GM21367 (cell line): ENCODE results near the gene SLC4A1AP.
"Not testable (repeated sequence)": the region's sequence is repeated elsewhere in the genome, so short reads cannot be mapped to it uniquely, and the experiment has no call there.

ENCODE experiments used
- ATAC-seq: cut with Tn5 transposase; IDR thresholded peaks from one replicate; pipeline ENCODE4 v1.9.1; 2021; ENCODE audit not compliant: unreplicated experiment

The SLC4A1AP gene

DNA sequence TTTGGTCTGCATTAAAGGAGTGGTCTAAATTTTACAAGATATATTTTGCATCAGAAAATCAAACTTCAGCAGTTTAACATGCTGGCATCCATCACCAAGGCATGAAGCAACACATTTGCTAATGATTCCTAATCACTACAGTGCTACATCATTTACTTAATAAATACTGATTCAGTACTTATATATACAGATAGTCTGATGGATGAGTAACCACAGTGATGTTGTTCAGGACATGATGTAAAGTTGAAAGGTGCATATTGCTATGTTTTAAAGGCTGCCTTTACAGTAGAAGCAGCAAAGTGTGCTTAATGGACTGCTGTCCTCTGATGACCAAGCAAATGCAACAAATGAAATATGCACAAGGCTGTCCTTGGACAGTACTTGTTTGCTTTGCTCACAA, 11.3 kb upstream of the SLC4A1AP start:
- ATAC-seq, result no peak

DNA sequence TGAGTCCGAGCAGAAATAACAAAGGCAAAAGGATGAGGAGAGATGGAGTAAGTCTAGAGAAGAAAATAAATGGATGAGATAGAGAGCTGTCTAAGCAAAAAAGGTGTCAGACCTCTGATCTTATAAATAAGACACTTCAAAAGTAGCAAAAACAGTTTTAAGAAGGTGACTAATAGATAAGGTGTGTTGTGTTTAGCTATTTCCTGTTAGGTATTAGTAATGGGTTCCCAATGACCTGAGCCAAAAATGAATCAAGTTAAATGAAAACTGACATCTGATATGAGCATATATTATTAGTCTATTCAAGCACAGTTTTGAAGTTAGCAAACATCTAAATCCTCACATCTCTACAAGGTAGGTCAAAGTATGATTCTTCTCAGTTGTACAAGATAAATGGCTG, 10.9 kb upstream of the SLC4A1AP start:
- no peak for ATAC-seq

DNA sequence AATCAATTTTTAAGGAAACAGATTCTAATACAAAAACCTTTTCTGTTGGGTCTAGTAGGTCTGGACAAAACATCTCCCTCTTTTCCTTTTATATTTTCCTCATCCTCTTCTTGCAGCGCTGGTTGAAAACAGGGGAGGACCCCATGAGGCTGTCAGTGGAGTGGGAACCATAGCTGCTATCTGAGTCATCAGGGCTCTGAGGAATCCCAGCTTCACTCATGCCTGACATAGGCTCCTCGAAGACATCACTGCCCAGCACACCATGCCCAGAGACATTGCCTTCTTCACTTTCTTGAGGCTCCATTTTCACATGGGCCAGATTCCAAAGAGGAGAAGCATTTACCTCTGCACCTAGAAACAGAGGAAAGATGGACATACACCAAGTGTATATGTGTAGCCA, 10.3 kb upstream of the SLC4A1AP start:
- no peak for ATAC-seq

DNA sequence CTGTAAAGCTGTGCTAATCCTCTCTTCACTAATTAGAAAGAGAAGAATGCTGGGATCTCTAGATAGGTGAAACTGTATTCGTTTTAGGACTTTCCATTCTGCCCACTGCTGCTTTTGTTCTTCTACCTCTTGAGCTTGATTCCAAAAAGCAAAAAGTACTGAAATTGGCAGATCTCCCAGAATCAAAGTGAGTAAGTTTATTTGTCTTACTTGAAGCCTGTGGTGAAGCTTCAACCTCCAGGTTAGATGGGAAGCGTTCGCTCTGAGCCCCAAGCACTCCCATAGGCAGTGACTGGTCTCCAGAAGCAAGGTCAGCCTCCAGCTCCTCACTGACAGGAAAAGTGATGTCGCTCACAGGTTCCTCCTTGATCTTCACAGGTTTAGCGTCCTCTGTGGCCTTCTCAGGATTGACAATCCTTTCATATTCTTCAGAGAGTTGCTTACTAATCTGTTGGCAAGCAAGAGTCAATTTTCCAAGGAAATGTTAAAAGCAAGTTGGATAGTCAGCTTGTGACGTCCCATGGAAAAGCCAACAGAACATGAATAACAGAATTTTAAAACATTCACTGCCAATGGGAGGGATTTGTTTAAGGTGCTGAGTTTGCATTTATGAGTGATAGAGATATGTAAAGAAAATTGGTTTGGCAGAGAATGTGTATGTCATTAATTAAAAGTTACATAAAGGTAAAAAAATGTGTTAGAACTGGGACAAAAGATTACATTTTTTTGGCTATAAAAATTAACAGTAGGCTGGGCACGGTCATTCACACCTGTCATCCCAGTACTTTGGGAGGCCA, 8.3 kb upstream of the SLC4A1AP start:
- ATAC-seq, result no peak

DNA sequence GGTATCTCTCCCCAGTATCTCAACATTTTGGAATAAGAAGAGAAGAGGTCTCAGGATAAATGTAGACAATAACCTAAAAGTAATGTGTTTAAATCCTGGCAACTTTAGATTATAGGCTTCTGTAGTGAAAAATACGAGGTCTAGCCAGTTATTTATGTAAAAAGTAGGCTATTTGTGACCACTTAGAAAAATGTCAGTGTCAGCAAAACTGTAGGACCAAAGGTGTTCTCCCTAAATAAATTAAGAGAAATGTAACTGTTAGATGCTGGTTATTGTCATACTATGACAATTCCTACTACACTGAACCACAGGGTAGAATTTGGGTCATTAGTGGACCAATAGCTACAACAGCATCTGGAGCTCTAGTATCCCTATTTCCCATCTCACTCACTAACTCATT, 2.3 kb upstream of the SLC4A1AP start:
- no peak for ATAC-seq

DNA sequence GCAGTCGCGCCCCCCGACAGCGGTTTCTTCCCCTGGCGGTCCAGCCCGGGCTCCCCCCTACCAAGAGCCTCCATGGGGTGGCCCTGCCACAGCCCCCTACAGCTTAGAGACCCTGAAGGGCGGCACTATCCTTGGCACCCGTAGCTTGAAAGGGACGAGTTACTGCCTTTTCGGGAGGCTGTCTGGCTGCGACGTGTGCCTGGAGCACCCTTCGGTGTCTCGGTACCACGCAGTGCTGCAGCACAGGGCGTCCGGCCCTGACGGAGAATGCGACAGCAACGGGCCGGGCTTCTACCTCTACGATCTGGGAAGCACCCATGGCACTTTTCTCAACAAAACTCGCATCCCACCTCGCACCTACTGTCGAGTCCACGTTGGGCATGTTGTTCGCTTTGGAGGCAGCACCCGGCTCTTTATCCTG, 475 bp downstream of the SLC4A1AP start:
- no peak for ATAC-seq

DNA sequence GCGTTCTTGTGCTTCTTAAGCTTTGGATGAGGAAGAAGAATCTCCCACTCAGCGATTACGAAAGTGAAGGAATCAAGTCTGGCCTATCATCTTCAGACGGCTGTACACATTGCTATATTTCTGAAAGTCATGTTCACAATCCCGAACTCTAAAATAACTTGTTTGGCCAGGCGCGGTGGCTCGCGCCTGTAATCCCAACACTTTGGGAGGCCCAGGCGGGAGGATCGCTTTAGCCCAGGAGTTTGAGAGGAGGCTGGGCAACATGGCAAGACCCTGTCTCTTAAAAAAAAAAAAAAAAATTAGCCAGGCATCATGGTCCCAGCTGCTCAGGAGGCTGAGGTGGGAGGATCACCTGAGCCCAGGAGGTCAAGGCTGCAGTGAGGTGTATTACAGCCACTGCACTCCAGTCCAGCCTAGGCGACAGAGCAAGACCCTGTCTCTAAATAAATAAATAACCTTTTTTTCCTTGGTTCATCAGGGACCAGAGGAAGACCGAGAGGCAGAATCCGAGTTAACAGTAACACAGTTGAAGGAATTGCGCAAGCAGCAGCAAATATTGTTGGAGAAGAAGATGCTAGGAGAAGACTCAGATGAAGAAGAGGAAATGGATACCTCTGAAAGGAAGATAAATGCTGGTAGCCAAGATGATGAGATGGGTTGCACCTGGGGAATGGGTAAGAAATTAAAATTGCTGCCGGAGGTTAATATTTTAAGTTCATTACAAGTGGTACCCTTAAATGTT, 1.1 kb downstream of the SLC4A1AP start:
- ATAC-seq, result no peak

DNA sequence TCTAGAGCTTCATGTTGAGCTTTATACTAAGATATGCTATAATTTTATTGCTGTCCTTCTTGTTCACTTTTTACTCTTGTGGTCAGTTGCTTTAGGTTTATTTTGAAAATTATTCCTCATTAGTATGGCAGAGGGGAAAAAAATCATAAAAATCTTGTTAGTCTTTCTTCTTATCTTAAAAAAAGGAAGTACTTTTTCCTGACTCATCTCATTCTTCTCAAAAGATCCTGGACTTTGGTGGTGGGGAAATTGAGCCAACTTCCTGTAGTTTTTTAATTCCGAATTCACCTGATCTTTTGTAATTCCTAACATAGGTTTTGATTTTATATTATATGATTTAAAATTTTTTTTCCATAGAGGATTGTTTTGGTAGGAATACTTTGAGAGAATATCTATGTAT, 3.8 kb downstream of the SLC4A1AP start:
- no peak for ATAC-seq

DNA sequence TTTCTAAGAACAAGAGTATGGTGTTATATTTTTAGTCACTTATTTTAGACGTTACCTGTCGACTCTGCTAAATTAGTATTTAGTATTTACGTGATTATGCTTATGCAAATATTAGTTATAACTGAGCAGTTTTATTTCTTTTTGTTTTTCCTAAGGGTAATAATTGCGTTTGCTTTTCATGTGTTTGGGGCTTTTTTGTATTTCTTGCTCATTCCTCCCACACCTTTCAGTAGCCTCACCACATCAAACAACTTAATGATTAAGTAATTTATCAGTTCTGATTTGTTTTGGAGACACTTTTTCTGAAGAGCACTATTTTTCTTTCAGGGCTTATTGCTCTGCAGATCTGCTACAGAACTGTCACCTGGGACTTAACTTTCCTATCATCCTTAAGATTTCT, 7.5 kb downstream of the SLC4A1AP start:
- no peak for ATAC-seq

DNA sequence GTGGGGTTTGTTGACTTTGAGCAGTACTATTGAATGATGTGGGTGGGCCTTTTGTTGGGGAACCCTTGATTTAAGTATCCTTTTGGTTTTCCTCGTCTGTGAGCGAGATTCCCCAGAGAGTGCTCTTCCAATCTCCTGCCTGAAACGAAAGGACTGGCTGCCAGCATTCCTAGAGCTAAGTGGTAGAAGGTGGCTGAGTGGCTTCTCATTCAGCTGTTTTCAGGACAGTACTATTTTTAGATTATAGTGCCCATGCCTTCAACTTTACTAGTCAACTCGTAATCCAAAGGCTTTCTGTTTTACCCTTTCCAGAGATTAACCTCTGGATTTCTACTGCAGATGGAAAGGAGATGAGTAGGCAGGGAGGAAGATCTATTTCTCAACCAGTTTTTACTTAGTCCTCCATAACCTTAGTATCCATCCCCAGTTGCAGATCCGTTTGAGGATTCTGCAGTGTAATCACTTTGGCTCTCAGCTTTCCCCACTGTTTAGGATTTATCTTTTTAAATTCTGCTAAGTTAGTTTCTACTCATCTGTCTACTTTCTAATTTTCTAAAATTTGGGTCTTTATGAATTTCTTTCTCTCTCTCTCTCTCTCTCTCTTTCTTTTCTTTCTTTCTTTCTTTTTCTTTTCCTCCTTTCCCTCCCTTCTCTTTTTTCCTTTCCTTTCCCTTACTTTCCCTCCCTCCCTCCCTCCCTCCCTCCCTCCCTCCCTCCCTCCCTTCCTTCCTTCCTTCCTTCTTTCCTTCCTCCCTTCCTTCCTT, 9.2 kb downstream of the SLC4A1AP start:
- no peak for ATAC-seq

DNA sequence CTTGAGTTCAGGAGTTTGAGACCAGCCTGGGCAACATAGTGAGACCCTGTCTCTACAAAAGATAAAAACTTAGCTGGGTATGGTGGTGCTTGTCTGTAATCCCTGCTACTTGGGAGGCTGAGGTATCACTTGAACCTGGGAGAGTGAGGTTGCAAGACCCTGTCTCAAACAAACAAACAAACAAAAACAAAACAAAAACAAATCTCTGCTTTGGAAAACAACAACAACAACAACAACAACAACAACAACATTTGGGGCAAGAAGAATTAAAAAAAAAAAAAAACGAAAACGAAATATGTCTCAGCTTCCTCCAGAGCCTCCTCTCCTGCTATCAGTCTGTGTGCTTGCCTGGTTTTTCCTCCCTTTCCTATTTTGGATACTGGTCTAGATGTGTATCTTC, 16.9 kb downstream of the SLC4A1AP start:
- no peak for ATAC-seq

DNA sequence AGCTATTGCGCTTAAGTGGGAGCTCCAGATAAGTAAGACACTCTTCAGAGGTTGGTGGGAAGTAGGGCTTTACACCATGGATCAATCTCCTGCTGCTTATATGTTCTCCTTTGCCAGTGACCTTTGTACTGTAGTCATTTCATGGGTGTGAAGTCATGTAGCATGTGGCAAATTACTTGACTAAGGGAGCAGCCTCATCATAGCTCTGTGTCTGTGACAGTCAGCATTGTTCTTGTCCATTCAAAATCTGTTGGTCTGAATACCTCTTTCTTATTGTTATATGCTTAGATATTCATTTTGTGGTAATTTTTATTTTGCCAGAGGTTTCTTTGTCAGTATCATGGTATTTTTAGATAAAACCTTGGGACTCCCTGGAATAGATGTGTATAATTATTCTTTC, 18.2 kb downstream of the SLC4A1AP start:
- no peak for ATAC-seq

DNA sequence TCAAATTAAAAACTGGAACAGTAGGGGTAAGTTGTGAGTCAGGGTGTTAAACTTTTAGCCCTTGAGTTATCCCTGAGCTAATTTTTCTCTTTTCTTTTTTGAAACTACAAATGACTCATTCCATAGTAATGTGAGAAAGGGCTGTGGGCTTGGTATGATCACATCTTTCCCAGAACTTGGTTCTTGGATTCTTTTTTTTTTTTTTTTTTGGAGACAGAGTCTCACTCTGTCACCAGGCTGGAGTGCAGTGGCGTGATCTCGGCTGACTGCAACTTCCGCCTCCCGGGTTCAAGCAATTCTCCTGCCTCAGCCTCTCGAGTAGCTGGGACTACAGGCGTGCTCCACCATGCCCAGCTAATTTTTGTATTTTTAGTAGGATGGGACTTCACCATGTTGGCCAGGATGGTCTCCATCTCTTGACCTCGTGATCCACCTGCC, 18.7 kb downstream of the SLC4A1AP start:
- not testable (repeated sequence) for ATAC-seq

DNA sequence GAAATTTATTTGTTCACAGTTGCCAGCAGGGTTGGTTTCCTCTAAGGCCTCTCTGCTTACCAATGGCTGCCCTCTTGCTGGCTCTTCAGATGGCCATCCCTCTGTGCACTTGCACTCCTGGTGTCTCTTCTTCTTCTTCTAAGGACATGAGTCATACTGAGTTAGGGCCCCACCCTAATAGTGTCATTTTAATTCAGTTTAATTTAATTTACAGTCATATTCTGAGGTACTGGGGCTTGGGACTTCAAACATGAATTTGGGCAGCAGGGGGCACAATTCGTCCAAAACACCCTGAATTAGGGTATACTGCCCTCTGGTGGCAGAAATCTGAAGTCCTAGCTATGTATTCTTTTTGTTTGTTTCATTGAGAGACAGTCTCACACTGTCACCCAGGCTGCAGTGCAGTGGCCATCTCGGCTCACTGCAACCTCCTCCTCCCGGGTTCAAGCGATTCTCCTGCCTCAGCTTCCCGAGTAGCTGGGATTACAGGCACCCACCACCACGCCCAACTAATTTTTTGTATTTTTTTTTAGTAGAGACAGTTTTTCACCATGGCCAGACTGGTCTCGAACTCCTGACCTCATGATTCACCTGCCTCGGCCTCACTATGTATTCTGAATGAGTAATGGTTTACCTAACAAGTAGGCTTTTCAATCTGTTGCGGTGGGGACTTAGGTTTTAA, 19.8 kb downstream of the SLC4A1AP start:
- no peak for ATAC-seq

DNA sequence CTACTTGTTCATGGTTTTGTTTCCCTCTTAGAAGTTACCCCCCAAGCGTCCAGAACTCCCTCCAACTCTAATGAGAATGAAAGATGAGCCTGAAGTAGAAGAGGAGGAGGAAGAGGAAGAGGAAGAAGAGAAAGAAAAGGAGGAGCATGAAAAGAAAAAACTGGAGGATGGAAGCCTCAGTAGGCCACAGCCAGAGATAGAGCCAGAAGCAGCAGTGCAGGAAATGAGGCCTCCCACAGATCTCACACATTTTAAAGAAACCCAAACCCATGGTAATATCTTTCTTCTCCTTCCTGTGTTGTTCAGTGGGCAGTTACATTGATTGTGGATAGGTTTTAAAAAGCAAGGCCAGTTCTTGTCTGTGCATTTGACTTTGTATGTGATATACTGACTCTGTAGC, 21.3 kb downstream of the SLC4A1AP start:
- ATAC-seq, result not testable (repeated sequence)

DNA sequence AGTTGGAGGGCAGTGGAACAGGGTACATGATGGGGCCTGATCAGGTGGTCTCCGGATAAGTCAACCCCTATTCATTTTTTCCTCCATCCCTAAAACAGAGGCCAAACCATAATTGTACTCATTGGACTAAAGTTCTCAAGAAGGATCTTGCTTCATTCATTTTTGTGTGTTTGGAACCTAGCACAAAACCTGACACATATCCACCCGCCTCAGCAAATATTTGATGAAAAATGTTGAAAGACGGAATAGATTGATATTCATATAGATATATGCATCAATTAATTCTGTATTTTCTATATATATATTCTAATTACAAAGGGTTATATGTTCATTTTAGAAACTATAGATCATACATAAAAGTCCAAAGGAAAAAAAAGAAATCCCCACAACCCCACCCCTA, 21.9 kb downstream of the SLC4A1AP start:
- no peak for ATAC-seq

DNA sequence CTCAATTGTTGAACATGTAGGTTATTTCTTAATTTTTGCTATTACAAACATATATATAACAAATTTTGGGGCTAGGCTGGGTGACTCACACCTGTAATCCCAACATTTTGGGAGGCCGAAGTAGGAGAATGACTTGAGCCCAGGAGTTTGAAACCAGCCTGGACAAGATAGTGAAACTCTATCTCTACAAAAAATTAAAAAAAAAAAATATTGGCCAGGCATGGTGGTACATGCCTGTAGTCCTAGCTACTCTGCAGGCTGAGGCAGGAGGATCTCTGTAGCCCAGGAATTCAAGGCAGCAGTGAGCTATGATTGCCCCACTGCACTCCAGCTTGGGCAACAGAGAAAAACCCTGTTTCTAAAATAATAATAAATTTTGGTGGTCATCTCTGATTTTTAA, 23.5 kb downstream of the SLC4A1AP start:
- ATAC-seq, result no peak

DNA sequence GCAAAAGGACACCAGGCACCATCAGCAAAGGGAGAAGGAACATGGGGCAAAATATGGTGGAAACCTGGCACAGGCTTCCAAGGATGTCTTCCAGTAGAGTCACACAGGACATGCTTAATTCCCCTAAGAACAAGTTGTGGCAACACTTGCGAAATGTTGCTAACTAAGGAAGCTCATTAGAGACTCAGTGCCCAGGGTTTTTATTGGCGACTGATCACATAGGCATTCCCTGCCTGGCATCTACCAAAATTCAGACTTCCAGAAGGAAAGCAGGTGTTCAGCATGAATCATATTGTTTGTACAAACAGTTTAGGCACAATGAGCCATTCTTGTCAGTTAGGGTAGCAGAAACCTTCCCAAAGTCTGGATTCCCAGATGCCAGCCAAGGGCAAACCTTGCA, 25.7 kb downstream of the SLC4A1AP start:
- no peak for ATAC-seq

DNA sequence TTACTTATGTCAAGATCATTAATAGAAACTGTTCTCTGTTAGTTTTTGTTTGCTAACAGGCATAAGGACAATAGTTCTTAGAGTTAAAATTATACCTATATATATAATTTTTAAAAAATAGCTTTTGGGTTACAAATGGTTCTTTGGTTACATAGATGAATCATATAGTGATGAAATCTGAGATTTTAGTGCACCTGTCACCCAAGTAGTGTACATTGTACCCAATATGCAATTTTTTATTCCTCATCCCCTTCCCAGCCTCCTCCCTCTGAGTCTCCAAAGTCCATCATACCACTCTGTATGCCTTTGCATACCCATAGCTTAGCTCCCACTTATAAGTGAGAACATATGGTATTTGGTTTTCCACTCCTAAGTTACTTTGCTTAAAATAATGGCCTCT, 26.4 kb downstream of the SLC4A1AP start:
- no peak for ATAC-seq

DNA sequence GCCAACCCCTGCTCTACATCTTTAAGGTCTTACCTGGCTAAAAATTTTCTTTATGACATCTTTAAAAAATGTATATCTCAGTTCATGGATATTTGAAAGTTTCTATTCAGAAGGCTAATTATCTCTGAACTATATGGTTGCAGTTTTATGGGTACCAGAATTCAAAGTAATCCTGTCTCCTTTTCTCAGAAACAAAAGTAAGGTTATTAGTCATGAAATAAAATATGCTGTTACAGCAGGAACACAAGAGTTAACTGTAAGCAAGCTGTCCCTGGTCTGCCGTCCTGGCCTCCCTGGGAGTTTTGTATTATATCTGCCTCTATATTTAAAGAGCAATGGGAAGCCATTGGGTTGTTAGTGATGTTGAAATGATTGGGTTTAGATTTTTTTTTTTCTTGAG, 34.0 kb downstream of the SLC4A1AP start:
- ATAC-seq, result no peak

DNA sequence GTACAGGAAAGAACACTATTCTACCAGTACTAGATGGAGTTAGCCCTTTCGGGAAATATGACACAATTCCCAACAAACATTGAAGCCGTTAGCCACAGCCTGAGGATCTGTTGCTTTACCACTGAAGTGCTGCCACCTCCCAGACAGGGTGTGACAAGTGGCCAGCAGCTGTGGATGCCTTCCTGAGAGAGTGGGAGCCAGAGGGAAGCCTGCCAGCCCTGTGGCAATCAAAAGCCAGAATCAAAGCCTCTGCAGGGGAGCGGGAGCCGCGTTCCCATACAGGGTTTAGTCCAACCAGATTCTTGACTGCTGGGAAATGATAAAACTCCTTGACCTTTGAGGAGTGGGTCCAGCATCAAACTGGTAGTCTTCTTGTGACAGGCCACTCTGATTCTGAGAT, 38.0 kb downstream of the SLC4A1AP start:
- no peak for ATAC-seq
